Measurements from ENCODE around the gene ZNF581.

DNA sequence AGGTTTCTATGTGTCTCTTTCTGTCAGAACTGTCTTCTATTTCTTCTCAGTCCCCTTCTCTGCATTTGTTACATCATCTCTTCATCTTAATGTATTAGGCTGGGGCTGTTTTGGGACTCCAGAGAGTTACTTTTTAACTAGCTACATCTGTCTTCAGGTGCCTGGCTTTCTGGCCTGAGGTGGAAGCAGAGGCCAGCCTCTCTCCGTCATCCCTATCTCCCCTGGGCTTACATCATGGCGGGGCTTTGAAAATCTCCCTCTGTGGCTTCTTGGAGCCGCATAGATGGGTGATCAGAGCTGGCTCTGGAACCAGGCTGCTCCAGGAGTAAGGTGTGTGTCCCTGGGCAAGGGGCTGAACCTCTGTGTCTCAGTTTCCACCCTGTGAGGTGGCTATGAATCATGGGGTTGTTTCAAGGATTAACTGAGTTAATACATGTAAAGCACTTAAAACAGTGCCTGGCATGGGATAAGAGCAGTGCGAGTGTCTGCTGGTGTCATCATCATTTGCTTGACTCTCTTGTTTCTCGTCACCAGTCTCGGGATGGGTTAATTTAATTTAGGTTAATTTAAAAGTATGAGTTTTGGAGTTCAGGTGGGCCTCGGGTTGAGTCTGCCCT is 33.5 kb downstream of the ZNF581 start:
- TF ChIP-seq CTCF (IDR thresholded peaks at IDR 0.05 in 4 of 5, conservative IDR thresholded peaks at IDR 0.05 in 1 of 5) (no peak), POLR2A (IDR thresholded peaks at IDR 0.05) (no peak)

Data from gastrocnemius medialis (tissue), 4 donors.